ENCODE measurements around the gene WWOX.

Gene WWOX

GRCh38 chr16:78310196-78310595 is 210.7 kb downstream of the WWOX start:
- no peak overlapping the region for H3K27ac ChIP-seq
- no peaks in the 10 kb centered on the region for H3K27me3 ChIP-seq
- no peaks in the 10 kb centered on the region for H3K36me3 ChIP-seq
- no peaks in the 10 kb centered on the region for H3K4me1 ChIP-seq
- no peak for DNase-seq
- no peak overlapping the region for H3K4me3 ChIP-seq
- intact Hi-C loops (cut with DNase I; ENCODE audit: low total_unique reads): no loop called here
- no peak for TF ChIP-seq CTCF (IDR thresholded peaks at IDR 0.05)
- H3K9me3 ChIP-seq: no peaks in the 10 kb centered on the region

GRCh38 chr16:78310990-78311561 is 211.6 kb downstream of the WWOX start:
- Histone ChIP-seq H3K27me3 (no peaks in the 10 kb centered on the region), H3K27ac (no peak overlapping the region), H3K4me3 (no peak overlapping the region), H3K9me3 (no peaks in the 10 kb centered on the region), H3K4me1 (no peaks in the 10 kb centered on the region), H3K36me3 (no peaks in the 10 kb centered on the region)
- no peak for TF ChIP-seq CTCF (IDR thresholded peaks at IDR 0.05)
- no peak for DNase-seq
- intact Hi-C loops (cut with DNase I; ENCODE audit: low total_unique reads): no loop called here

DNA sequence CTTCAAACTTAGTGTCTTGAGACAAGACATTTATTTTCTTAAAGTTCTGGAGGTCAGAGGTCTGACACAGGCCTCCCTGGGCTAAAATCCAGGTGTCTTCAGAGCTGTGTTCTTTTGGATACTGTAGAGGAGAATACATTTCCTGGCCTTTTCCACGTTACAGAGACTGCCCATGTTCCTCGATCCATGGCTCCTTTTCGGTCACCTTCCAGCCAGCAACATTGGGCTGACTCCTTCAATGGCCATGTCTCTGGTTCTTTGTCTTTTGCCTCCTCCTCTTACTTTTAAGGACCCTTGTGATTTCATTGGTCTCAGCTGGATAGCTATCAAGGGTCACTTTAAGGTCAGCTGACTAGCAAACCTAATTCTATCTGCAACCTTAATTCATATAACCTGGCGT is 212.4 kb downstream of the WWOX start:
- H3K36me3 ChIP-seq: no peaks in the 10 kb centered on the region
- H3K27me3 ChIP-seq: no peaks in the 10 kb centered on the region
- H3K4me1 ChIP-seq: no peaks in the 10 kb centered on the region
- no peaks in the 10 kb centered on the region for H3K9me3 ChIP-seq
- TF ChIP-seq CTCF (IDR thresholded peaks at IDR 0.05): no peak
- no peak overlapping the region for H3K4me3 ChIP-seq
- no peak for DNase-seq
- no peak overlapping the region for H3K27ac ChIP-seq
- intact Hi-C loops (cut with DNase I; ENCODE audit: low total_unique reads): no loop called here

DNA sequence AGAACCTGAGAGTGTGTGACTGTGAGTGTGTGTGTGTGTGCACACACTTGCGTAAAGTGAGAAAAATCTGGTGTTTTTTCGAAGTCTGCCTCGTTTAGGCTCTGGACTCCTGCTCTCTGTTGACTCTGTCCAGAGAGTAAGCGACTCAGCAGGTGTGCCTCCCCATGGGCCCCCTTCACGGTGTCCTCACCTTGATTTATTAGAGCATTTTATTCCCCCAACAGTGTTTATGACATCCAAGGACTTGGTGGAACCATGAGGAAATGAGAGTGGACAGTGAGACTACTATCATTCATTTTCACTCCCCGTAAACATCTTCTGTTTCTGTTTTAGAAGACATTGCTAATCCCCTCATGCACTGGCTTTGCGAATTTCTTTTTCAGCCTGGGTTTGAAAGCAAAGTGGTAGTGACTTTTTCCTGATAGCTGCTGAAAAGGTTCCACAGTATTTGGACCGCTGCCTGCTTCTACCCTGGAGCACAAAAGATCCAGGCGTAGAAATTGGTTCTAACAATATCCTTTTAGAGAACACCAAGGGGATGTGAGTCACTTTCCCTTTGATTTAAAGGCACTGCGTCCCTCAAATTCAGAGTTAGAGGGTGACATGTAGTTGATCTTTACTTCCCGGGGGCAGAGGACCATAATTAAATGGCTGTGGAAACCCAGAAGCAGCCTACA is 218.2 kb downstream of the WWOX start:
- Histone ChIP-seq H3K4me3 (peak overlapping the region in 1 of 2 donors; percentile 26), H3K36me3 (no peaks in the 10 kb centered on the region), H3K27ac (no peak overlapping the region), H3K4me1 (peaks cover 0 to 17% (median 4%) of the 10 kb centered on the region in 4 donors), H3K27me3 (no peaks in the 10 kb centered on the region), H3K9me3 (no peaks in the 10 kb centered on the region)
- no peak for TF ChIP-seq CTCF (IDR thresholded peaks at IDR 0.05)
- intact Hi-C loops (cut with DNase I; ENCODE audit: low total_unique reads): no loop called here
- no peak for DNase-seq

DNA sequence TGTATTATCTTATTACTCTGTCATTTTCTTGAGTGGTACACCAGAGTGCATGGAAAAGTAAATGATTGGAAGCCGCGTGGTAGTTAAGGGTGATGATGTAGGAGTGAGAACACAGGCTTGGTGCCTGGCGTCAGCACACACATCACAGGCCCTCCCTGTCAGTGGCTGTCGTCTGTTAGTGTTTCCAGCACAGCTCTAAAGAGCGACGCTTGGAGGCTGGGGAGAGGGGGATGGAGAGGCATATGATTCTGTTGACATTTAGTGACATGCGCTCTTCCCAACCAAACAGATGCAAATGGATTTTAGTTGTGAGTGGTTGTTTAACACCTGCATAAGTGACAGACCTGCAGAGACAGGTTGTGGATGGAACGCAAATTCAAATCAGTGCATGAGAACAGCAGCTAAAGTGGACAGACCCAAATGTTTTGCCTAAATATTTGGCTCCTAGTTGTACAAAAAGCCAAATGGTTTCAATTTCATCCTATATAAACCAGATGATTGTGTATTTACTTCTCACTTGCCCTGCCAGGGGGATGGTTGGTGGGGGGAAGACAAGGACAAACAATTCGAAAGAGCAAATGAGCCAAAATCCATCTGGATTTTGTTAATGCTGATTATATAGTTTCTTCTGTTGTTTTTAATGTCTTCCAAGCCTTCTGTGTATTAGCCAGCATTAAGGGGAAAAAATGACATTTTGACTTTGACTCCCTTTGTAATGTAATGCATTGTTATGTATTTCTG is 222.3 kb downstream of the WWOX start:
- Histone ChIP-seq H3K27ac (no peak overlapping the region), H3K36me3 (no peaks in the 10 kb centered on the region), H3K4me1 (peaks cover 0 to 17% (median 4%) of the 10 kb centered on the region in 4 donors), H3K27me3 (no peaks in the 10 kb centered on the region), H3K4me3 (no peak overlapping the region), H3K9me3 (no peaks in the 10 kb centered on the region)
- intact Hi-C loops (cut with DNase I; ENCODE audit: low total_unique reads): no loop called here
- TF ChIP-seq CTCF (IDR thresholded peaks at IDR 0.05): no peak
- no peak for DNase-seq

All from tibial artery (tissue), 4 donors.